ENCODE results near the gene H6PD.

- TF ChIP-seq CTCF (conservative IDR thresholded peaks at IDR 0.05; ENCODE audit: low read depth in 2 of 2) (no peak), EZH2 (IDR thresholded peaks at IDR 0.05; ENCODE audit: low read depth, unreplicated experiment) (no peak), ZNF331 (CRISPR knock-in tag; IDR thresholded peaks at IDR 0.05; ENCODE audit: low read depth) (no peak)
These were observed 10.7 kb downstream of the H6PD start for GRCh38 chr1:9245230-9245619.
